ENCODE measurements around the gene SIGLEC14. TPM values are rescaled to one million over a fixed set of nuclear protein-coding genes. Genes with fewer than 3 reads are reported as not detected.

The SIGLEC14 gene
- total RNA-seq, 1 experiment from 2014 or later, result 1.8 TPM

Small RNAs within 50 kb of the gene (small RNA-seq; reads per million reads assigned to genes)
- gene AC018755.2 (not detected), gene MIR125A (not detected), gene MIR99B (not detected), gene MIRLET7E (not detected)

Other genes with a start within 250 kb of the SIGLEC14 start
- gene SIGLEC10, start 229.2 kb downstream of the SIGLEC14 start, total RNA-seq (2014; rRNA removed; shearing (Covaris generic)), result not detected in 2 replicates
- gene SIGLEC8, start 188.4 kb downstream of the SIGLEC14 start, total RNA-seq (2014; rRNA removed; shearing (Covaris generic)), result not detected in 2 replicates
- gene CEACAM18, start 168.3 kb downstream of the SIGLEC14 start, total RNA-seq (2014; rRNA removed; shearing (Covaris generic)), result not detected in 2 replicates
- not detected in 2 replicates for gene SIGLEC12, start 145.0 kb downstream of the SIGLEC14 start, total RNA-seq (2014; rRNA removed; shearing (Covaris generic))
- not detected in 2 replicates for gene SIGLEC6, start 115.2 kb downstream of the SIGLEC14 start, total RNA-seq (2014; rRNA removed; shearing (Covaris generic))
- 2.1 and 5.7 TPM in 2 replicates for gene ZNF175, start 75.5 kb downstream of the SIGLEC14 start, total RNA-seq (2014; rRNA removed; shearing (Covaris generic))
- gene SIGLEC5, start 16.4 kb downstream of the SIGLEC14 start, total RNA-seq (2014; rRNA removed; shearing (Covaris generic)), result not detected in 2 replicates
- 6.5 and 9.1 TPM in 2 replicates for gene SPACA6, start 46.5 kb upstream of the SIGLEC14 start, total RNA-seq (2014; rRNA removed; shearing (Covaris generic))
- not detected in 2 replicates for gene HAS1, start 77.2 kb upstream of the SIGLEC14 start, total RNA-seq (2014; rRNA removed; shearing (Covaris generic))
- gene FPR1, start 105.1 kb upstream of the SIGLEC14 start, total RNA-seq (2014; rRNA removed; shearing (Covaris generic)), result 0.57 and 0.98 TPM in 2 replicates
- gene FPR2, start 114.4 kb upstream of the SIGLEC14 start, total RNA-seq (2014; rRNA removed; shearing (Covaris generic)), result 0.05 TPM in 1 of 2 replicates, not detected in the other
- not detected in 2 replicates for gene FPR3, start 148.3 kb upstream of the SIGLEC14 start, total RNA-seq (2014; rRNA removed; shearing (Covaris generic))
- 2.5 and 3.0 TPM in 2 replicates for gene ZNF577, start 241.1 kb upstream of the SIGLEC14 start, total RNA-seq (2014; rRNA removed; shearing (Covaris generic))

Measured in HT1080 (cell line).